NOMO-1 (cell line): ENCODE measurements around the gene EEF1E1.
"Not testable (repeated sequence)": the region's sequence is repeated elsewhere in the genome, so short reads cannot be mapped to it uniquely, and the experiment has no call there.

Source experiments
- DNase-seq, 2 experiments: peaks; one replicate each; lab custom pipeline; 2025; ENCODE audit not compliant: unreplicated experiment in 2 of 2; lab: John Stamatoyannopoulos, UW

The EEF1E1 gene

DNA sequence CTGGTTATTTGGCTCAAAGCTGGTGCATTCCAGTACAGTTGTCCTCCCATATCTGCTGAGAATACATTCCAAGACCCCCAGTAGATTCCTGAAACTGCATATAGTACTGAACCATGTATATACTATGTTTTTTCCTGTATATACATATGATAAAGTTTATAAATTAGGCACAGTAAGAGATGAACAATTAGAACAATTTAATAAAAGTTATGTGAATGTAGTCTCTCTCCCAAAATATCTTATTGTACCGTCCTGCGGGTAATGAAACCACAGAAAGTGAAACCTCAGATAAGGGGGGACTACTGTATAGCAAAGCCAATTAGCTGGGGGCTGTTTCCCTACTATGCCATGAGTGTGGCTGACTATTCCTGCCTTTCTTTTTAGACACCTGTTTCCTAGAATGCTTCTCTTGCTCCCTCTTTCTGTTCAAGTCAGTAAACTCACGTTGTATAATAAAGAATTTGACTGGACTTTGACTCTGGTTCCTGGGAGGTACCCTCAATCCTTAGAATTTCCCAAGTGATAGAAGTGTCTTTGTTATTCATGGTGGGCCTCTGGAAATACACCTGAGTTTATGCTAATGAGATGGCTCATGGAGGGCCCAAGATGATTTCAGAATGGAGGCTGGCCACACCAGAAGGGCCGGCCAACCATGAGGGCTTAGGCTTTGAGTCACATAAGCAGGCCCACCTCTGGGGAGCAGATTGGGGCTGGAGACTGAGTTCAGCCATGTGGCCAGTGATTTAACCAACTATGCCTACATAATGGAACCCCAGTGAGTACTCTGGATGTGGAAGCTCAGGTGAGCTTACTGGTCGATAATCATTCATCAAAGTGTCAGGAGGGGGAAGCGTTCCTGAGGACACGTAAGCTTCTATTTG lies 37.5 kb downstream of the EEF1E1 start:
- no peak for DNase-seq

DNA sequence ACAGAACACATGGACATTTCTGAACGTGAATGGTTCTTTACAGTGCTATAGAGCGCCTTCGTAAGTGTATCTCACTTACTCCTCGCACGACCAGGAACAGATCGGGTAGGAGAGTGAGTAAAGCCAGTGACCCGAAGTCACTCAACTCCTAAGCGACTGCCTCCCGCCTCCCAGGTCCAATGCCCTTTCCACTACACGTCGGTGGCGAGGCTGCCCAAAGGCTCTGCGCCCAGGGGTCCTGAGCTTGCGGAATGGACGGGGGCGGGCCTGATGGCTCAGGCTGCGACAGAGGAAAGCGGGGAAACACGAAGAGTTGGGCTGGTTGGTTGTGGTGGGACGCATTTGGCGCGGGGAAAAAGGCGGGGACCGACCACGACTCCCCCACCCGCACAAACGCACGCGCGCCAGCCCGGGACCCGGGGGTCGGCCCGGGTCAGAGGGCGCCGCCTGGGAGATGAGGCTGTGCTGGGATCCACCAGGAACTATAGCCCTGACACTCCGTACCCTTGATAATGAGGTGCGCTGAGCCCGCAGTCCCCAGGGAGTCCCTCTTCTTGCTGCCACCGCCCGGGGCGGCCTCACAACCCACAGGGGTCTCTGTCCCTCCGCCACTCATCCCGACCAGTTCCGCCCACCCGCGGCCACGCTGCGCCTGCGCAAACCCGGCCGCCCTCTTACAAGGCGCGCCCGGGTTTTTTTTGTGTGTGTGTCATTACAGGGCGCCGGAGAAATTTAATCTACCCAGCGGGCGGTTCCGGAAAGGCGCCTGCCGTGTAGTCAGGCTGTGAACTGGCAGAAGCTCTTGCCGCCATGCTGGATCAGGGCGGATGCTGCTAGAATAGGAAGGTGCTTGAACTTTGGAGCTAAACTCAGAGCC lies 38.3 kb downstream of the EEF1E1 start, which contains the start of gene BLOC1S5:
BLOC1S5 (minus strand) TSS at position 629 of the 877 bp plus-strand sequence; CDS start at position 616, 13 bp downstream.
- peak; percentile 96 for DNase-seq

GRCh38 chr6:8061736-8062135 lies 40.6 kb downstream of the EEF1E1 start:
- no peak for DNase-seq

DNA sequence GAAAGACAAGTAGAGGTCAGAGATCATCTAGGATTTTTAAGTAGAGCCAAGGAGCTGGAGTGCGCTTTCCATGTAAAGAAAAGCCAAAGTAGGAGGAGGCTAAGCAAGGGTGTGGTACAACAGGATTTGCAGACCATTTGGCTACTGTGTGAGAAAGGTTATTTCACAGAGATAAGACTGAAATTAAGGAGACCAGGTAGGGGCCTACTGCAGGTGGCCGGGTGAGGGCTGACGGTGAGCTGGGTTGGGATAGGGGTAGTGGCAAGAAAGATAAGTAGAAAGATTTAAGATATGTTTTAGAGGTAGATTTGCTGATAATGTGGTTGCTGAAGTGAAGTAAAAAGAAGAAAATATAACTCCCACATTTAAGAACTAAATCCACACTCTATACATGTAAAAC lies 42.0 kb downstream of the EEF1E1 start:
- DNase-seq: no peak

GRCh38 chr6:8059129-8059528 lies 43.2 kb downstream of the EEF1E1 start:
- DNase-seq: peak in 1 of 2 experiments; percentile 26

GRCh38 chr6:8057793-8058192 lies 44.6 kb downstream of the EEF1E1 start:
- DNase-seq: no peak

DNA sequence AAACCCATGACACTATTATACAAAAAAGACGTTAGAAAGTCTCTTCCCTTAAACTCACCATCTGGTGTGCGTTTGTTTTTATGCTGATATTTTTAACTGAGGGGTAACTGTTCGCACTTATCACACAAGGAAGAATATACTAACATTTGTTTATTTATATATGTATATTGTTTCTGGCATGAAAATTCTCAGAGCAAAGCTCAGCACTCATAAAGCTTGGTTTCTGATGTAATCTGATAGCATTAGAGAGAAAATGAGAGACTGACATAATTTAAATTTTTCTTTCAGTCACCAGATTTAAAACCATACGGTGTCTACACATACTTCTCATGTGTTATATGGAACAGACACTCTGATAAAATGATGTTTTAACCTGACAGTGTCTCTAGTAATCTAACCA lies 45.1 kb downstream of the EEF1E1 start:
- no peak for DNase-seq

DNA sequence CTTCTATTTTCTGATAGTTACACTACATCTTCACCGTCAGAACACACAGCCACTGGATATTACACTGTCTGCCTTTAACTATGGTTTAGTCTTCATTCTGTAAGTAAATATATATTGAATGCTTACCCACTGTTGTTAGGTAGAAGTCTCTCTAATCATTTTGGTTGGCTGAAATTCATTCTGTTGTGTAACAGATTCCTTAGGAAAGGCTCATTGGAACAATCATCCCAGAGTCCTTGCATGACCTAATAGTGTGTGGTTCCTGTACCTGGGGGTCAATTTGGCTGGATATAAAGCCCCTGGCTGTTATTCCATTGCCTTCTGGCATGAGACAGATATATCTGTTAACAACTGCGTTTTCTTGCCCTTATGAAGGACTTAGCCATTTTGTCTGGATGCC lies 48.1 kb downstream of the EEF1E1 start:
- no peak for DNase-seq

DNA sequence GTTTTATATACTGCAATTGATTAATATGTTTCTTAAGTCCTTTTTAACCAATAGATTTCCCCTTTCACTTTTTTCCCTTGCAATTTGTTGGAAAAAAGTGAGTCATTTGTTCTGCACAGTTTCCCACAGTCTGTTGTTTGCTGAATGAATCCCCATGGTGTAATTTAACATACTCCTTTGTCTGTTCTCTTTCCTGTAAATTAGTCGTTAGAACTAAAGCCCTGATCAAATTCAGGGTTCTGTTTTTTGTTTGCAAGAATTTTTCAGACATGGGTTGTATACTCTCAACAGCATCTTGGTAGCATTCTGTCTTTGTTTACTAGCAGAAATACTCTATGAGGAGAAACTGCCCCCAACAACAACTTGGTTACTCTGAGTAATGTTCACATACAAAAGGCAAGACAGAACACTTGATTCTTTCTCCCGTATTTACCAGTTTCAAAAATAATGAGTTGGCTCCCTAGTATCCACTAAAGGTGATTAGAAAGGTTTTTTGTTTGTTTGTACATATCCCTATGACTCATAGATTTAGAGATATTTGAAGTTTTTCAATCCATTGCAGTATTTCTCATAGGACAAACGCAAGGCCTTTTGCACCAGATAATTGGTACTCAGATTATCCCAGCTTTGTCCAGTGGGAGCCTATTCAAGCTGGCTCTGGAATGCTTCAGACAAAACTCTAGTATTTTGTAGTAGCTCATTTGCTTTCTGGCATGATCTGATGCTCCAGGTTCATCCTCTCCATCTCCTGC lies 54.6 kb downstream of the EEF1E1 start:
- DNase-seq: no peak

GRCh38 chr6:8045769-8046168 lies 56.6 kb downstream of the EEF1E1 start:
- DNase-seq: not testable (repeated sequence)

DNA sequence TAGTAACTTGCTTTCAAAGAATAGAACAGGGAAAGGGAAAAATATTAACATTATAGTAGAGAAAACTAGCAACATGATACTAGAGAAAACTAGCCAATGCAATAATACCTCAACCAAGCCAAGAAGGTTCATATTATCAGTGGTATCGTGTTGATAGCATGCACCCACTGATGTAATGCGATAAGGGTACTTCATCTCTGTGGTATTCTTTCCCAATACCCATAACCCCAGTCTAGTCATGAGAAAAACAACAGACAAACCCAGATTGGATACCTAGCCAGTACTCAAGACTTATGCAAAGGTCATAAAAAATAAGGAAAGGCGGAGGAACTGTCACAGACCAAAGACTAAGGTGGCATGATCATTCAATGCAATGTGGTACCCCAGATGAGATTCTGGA lies 59.1 kb downstream of the EEF1E1 start:
- no peak for DNase-seq

GRCh38 chr6:8041913-8042583 lies 60.3 kb downstream of the EEF1E1 start:
- peak; percentile 6 to 51 for DNase-seq

GRCh38 chr6:8034107-8034506 lies 68.2 kb downstream of the EEF1E1 start:
- not testable (repeated sequence) for DNase-seq

GRCh38 chr6:8030920-8031319 lies 71.4 kb downstream of the EEF1E1 start:
- DNase-seq: no peak
